ENCODE measurements around the gene MARCHF6. TPM values are rescaled to one million over a fixed set of nuclear protein-coding genes. Genes with fewer than 3 reads are reported as not detected.

Gene MARCHF6
- total and polyA plus RNA-seq, 10 donors: 62.0 to 168 (median 112) TPM

- DNase-seq: no peak
- peaks cover 0 to 13% (median 2%) of the 10 kb centered on the region in 6 donors for H3K36me3 ChIP-seq
- H3K27ac ChIP-seq: no peak overlapping the region
- H3K4me3 ChIP-seq: no peak overlapping the region
- peaks cover 39 to 100% (median 92%) of the 10 kb centered on the region in 6 donors for H3K4me1 ChIP-seq
- intact Hi-C loops (cut with DNase I; ENCODE audit: low total_unique reads): loop anchor here (10.0 kb wide), 1 partner anchor 64 kb away; no protein-coding TSS in a partner anchor
- no peak for TF ChIP-seq CTCF (IDR thresholded peaks at IDR 0.05 in 8 of 11, conservative IDR thresholded peaks at IDR 0.05 in 3 of 11)
- no peak for TF ChIP-seq POLR2A (IDR thresholded peaks at IDR 0.05)
- TF ChIP-seq POLR2AphosphoS5 (IDR thresholded peaks at IDR 0.05): no peak
- H3K27me3 ChIP-seq (replicated peaks in 1 of 7): no peaks in the 10 kb centered on the region
- H3K9me3 ChIP-seq: no peaks in the 10 kb centered on the region
These were observed 7.2 kb downstream of the MARCHF6 start for GRCh38 chr5:10360686-10361085.

DNA sequence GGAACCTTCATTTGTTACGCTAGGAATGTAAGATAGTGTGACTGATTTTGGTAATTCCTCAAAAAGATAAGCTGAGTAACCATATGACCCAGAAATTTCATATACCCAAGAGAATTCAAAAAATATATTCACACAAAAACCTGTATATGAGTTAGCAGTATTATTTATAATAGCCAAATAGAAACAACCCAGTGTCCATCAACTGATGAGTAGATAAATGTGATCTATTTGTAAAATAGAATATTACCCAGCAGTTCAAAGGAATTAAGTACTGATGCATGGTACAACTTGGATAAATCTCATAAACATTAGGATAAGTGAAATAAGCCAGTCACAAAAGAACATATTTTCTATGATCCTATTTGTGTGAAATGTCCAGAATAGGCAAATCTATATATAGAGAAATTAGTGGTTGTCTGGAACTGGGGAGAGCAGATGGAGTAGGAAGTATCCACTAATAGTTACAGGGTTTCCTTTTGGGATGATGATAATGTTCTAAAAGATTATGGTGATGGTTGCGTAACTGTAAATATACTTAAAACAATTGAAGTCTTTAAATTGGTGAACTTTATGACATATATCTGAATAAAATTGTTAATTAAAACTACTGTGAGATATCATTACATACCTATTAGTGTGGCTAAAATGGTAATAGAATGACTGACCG is 10.2 kb downstream of the MARCHF6 start:
- DNase-seq: no peak
- 82 to 92% (median 91%) methylated on average over 3 of the region's 3 CpGs for WGBS, 5 donors
- intact Hi-C loops (cut with DNase I; ENCODE audit: low total_unique reads): loop anchor here (10.0 kb wide), 1 partner anchor 61 kb away; no protein-coding TSS in a partner anchor
- TF ChIP-seq CTCF (IDR thresholded peaks at IDR 0.05 in 8 of 11, conservative IDR thresholded peaks at IDR 0.05 in 3 of 11) (no peak), POLR2AphosphoS5 (IDR thresholded peaks at IDR 0.05) (no peak), POLR2A (IDR thresholded peaks at IDR 0.05) (no peak)
- Histone ChIP-seq H3K27me3 (replicated peaks in 1 of 7) (no peaks in the 10 kb centered on the region), H3K4me3 (no peak overlapping the region), H3K27ac (no peak overlapping the region), H3K9me3 (no peaks in the 10 kb centered on the region), H3K4me1 (peaks cover 35 to 100% (median 90%) of the 10 kb centered on the region in 6 donors), H3K36me3 (peaks cover 0 to 13% (median 2%) of the 10 kb centered on the region in 6 donors)

DNA sequence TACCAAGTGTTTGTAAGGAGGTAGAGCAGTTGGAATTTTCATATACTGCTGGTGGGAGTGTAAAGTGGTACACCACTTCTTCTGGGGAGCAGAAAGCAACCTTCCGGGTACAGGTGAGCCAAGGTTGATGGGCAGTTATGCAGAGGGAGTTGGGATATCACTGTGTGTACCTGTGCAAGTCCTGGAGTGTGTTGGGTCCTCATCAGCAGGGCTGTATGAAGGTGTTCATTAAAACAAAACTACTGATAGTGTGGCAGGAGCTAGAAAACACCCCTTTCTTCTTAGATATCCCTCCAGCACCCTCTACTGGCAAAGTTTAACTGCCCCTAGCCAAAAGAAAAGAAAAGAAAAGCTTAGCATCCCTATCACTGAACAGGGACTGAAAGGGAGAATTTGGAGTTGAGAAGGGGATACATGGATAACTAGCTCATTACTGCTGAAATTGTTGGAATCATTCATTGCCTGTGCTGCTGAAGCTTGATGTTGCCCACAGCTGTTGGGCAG is 10.7 kb downstream of the MARCHF6 start:
- peaks cover 0 to 13% (median 2%) of the 10 kb centered on the region in 6 donors for H3K36me3 ChIP-seq
- H3K9me3 ChIP-seq: no peaks in the 10 kb centered on the region
- H3K27me3 ChIP-seq (replicated peaks in 1 of 7): no peaks in the 10 kb centered on the region
- no peak for TF ChIP-seq POLR2AphosphoS5 (IDR thresholded peaks at IDR 0.05)
- TF ChIP-seq POLR2A (IDR thresholded peaks at IDR 0.05): no peak
- no peak for TF ChIP-seq CTCF (IDR thresholded peaks at IDR 0.05 in 8 of 11, conservative IDR thresholded peaks at IDR 0.05 in 3 of 11)
- intact Hi-C loops (cut with DNase I; ENCODE audit: low total_unique reads): loop anchor here (10.0 kb wide), 1 partner anchor 61 kb away; no protein-coding TSS in a partner anchor
- H3K27ac ChIP-seq: no peak overlapping the region
- WGBS, 5 donors: 91 to 100% (median 96%) methylated on average over 1 of the region's 1 CpG
- no peak for DNase-seq
- peaks cover 38 to 100% (median 90%) of the 10 kb centered on the region in 6 donors for H3K4me1 ChIP-seq
- H3K4me3 ChIP-seq: no peak overlapping the region

DNA sequence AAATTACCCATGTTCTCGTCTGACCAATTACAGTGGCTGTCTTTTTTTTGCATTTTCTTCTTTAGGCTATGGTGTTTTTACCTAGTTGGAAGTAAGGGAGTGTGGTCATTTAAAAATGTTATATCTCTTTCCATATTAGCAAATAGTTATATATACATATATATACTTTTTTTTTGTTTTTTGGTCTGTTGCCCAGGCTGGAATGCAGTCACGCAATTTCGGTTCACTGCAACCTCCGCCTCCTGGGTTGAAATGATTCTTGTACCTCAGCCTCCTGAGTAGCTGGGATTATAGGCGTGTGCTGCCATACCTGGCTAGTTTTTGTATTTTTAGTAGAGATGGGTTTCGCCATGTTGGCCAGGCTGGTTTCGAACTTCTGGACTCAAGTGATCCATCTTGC is 12.3 kb downstream of the MARCHF6 start:
- DNase-seq: no peak
- no peaks in the 10 kb centered on the region for H3K9me3 ChIP-seq
- H3K27ac ChIP-seq: no peak overlapping the region
- 87 to 94% (median 89%) methylated on average over 7 of the region's 7 CpGs for WGBS, 5 donors
- TF ChIP-seq POLR2A (IDR thresholded peaks at IDR 0.05) (no peak), POLR2AphosphoS5 (IDR thresholded peaks at IDR 0.05) (no peak), CTCF (IDR thresholded peaks at IDR 0.05 in 8 of 11, conservative IDR thresholded peaks at IDR 0.05 in 3 of 11) (no peak)
- intact Hi-C loops (cut with DNase I; ENCODE audit: low total_unique reads): loop anchor here (10.0 kb wide), 1 partner anchor 59 kb away; no protein-coding TSS in a partner anchor
- H3K4me1 ChIP-seq: peaks cover 36 to 99% (median 77%) of the 10 kb centered on the region in 6 donors
- H3K36me3 ChIP-seq: peaks cover 0 to 9% (median 2%) of the 10 kb centered on the region in 6 donors
- no peaks in the 10 kb centered on the region for H3K27me3 ChIP-seq (replicated peaks in 1 of 7)
- H3K4me3 ChIP-seq: no peak overlapping the region
